H1 (cell line): Measurements from ENCODE around the gene PHACTR1. TPM values are rescaled to one million over a fixed set of nuclear protein-coding genes. Genes with fewer than 3 reads are reported as not detected.

Experiments
- CTCF ChIA-PET: fragments of 300-600 bp; sonication (Branson Sonifier 250); formaldehyde crosslinking; loops from one replicate; lab custom pipeline; 2021; ENCODE audit not compliant: partially characterized antibody; lab: Charles Lee
- POLR2A ChIA-PET: fragments of 300-600 bp; sonication (Branson Sonifier 250); formaldehyde crosslinking; loops from one replicate; lab custom pipeline; 2021; ENCODE audit warnings: inconsistent platforms; ENCODE audit not compliant: partially characterized antibody; lab: Charles Lee
- DNase-seq, 2 experiments: peaks; one replicate each; pipeline versions ENCODE4 v3.0.0 to v3.0.0-alpha.2; 2010 to 2022; ENCODE audit warnings: low spot score in 2 of 2, low read depth in 1 of 2, mixed read lengths in 1 of 2
- FAIRE-seq: peaks from 2 replicates; lab custom pipeline; 2011; peaks lifted over from hg19 to GRCh38; lab: Jason Lieb, UNC
- H2AFZ ChIP-seq: 2 replicates; pipeline ENCODE4 v1.8.1; 2012; ENCODE audit warnings: low read length, inconsistent platforms
- H2AK5ac ChIP-seq: 2 replicates; pipeline ENCODE4 v1.6.1; 2013; ENCODE audit warnings: low read depth, low read length
- H2BK120ac ChIP-seq: replicated peaks from 2 replicates; pipeline ENCODE3; 2013; ENCODE audit warnings: low read depth, low read length, inconsistent platforms
- H2BK12ac ChIP-seq: 2 replicates; pipeline ENCODE4 v1.6.1; 2013; ENCODE audit warnings: low read depth, low read length
- H2BK15ac ChIP-seq: 2 replicates; pipeline ENCODE4 v1.6.1; 2013; ENCODE audit warnings: low read length
- H2BK20ac ChIP-seq: 2 replicates; pipeline ENCODE4 v1.6.1; 2013; ENCODE audit warnings: low read length
- H2BK5ac ChIP-seq: 2 replicates; pipeline ENCODE4 v1.6.1; 2013; ENCODE audit warnings: low read depth, low read length
- H3K14ac ChIP-seq: 2 replicates; pipeline ENCODE4 v1.6.1; 2013; ENCODE audit warnings: inconsistent platforms; ENCODE audit not compliant: insufficient read length
- H3K18ac ChIP-seq: 2 replicates; pipeline ENCODE4 v1.6.1; 2013; ENCODE audit warnings: low read length; ENCODE audit errors: extremely low read depth
- H3K23ac ChIP-seq: 2 replicates; pipeline ENCODE4 v1.6.1; 2013; ENCODE audit warnings: inconsistent platforms; ENCODE audit not compliant: insufficient read length
- H3K23me2 ChIP-seq: 2 replicates; pipeline ENCODE4 v1.6.1; 2013; ENCODE audit warnings: low read depth, low read length
- H3K27ac ChIP-seq: 2 replicates; pipeline ENCODE4 v1.6.1; 2011; ENCODE audit warnings: low read depth, low read length, inconsistent platforms
- H3K27me3 ChIP-seq, 4 experiments: replicated peaks in 1 of 4; 1 replicate in 1 of 4; 2 replicates in 3 of 4; pipeline versions ENCODE4 v1.6.1 to v1.8.1; 2011 to 2013; ENCODE audit warnings: low read length in 3 of 4, mild to moderate bottlenecking in 3 of 4, inconsistent platforms in 2 of 4, mixed read lengths in 2 of 4, moderate library complexity in 1 of 4; ENCODE audit not compliant: control insufficient read depth in 3 of 4, insufficient read depth in 3 of 4; ENCODE audit errors: extremely low read depth in 1 of 4
- H3K36me3 ChIP-seq, 4 experiments: 2 replicates each; pipeline versions ENCODE4 v1.6.1 to v1.8.1; 2011 to 2013; ENCODE audit warnings: mild to moderate bottlenecking in 4 of 4, low read length in 3 of 4, moderate library complexity in 2 of 4, control low read depth in 1 of 4, inconsistent platforms in 1 of 4; ENCODE audit not compliant: insufficient read depth in 4 of 4, control insufficient read depth in 2 of 4
- H3K4ac ChIP-seq: replicated peaks from 2 replicates; pipeline ENCODE3; 2013; ENCODE audit warnings: low read length, low read depth, mixed read lengths, inconsistent platforms; ENCODE audit not compliant: insufficient read length
- H3K4me1 ChIP-seq, 4 experiments: replicated peaks in 1 of 4; 1 replicate in 1 of 4; 2 replicates in 3 of 4; pipeline versions ENCODE4 v1.6.1 to v1.8.1; 2011 to 2013; ENCODE audit warnings: low read length in 3 of 4, inconsistent platforms in 2 of 4, mixed read lengths in 1 of 4; ENCODE audit not compliant: insufficient read depth in 4 of 4, control insufficient read depth in 3 of 4
- H3K4me2 ChIP-seq, 2 experiments: 2 replicates each; pipeline versions ENCODE4 v1.6.1 to v1.8.1; 2011 to 2013; ENCODE audit warnings: low read depth in 2 of 2, low read length in 2 of 2, control low read depth in 1 of 2, inconsistent platforms in 1 of 2, mild to moderate bottlenecking in 1 of 2; ENCODE audit not compliant: insufficient read depth in 1 of 2
- H3K4me3 ChIP-seq, 4 experiments: fragments of 200-600, 300-600 bp in 1 of 4; sonication (generic), shearing (Covaris generic), sonication (Bioruptor Twin) in 1 of 4; 2 replicates each; pipeline versions ENCODE4 v1.5.1 to v1.8.1; 2011 to 2016; ENCODE audit warnings: low read length in 4 of 4, low read depth in 3 of 4, control low read depth in 2 of 4, inconsistent platforms in 2 of 4, mild to moderate bottlenecking in 2 of 4, mixed read lengths in 1 of 4, moderate library complexity in 1 of 4; ENCODE audit not compliant: insufficient read depth in 2 of 4; ENCODE audit errors: extremely low read depth in 1 of 4
- H3K56ac ChIP-seq: replicated peaks from 2 replicates; pipeline ENCODE3; 2013; ENCODE audit warnings: low read depth, mild to moderate bottlenecking, mixed read lengths, low read length, inconsistent platforms; ENCODE audit not compliant: insufficient read length
- H3K79me1 ChIP-seq: 2 replicates; pipeline ENCODE4 v1.6.1; 2013; ENCODE audit warnings: low read depth, low read length, control low read depth
- H3K79me2 ChIP-seq, 2 experiments: 2 replicates each; pipeline versions ENCODE4 v1.6.1 to v1.8.1; 2012 to 2013; ENCODE audit warnings: low read length in 2 of 2, mild to moderate bottlenecking in 2 of 2, inconsistent platforms in 1 of 2; ENCODE audit not compliant: insufficient read depth in 2 of 2, control insufficient read depth in 1 of 2
- H3K9ac ChIP-seq, 4 experiments: replicated peaks in 1 of 4; 1 replicate in 1 of 4; 2 replicates in 3 of 4; pipeline versions ENCODE4 v1.6.1 to v1.8.1; 2011 to 2013; ENCODE audit warnings: low read depth in 3 of 4, low read length in 3 of 4, control low read depth in 2 of 4, mild to moderate bottlenecking in 2 of 4, moderate library complexity in 2 of 4, inconsistent platforms in 1 of 4; ENCODE audit errors: extremely low read depth in 1 of 4
- H3K9me3 ChIP-seq, 2 experiments: 2 replicates each; pipeline versions ENCODE4 v1.6.1 to v1.8.1; 2012 to 2013; ENCODE audit warnings: mild to moderate bottlenecking in 2 of 2, moderate library complexity in 2 of 2, control low read depth in 1 of 2, inconsistent platforms in 1 of 2, low read depth in 1 of 2, low read length in 1 of 2, mixed read lengths in 1 of 2; ENCODE audit not compliant: insufficient read depth in 2 of 2
- H4K20me1 ChIP-seq, 2 experiments: replicated peaks in 1 of 2; 2 replicates each; pipeline versions ENCODE3 to v1.8.1; 2011 to 2013; ENCODE audit warnings: inconsistent platforms in 2 of 2, low read length in 2 of 2, mild to moderate bottlenecking in 1 of 2; ENCODE audit not compliant: insufficient read depth in 2 of 2, control insufficient read depth in 1 of 2
- H4K5ac ChIP-seq: 2 replicates; pipeline ENCODE4 v1.6.1; 2013; ENCODE audit warnings: low read length, low read depth, mixed read lengths, inconsistent platforms; ENCODE audit not compliant: insufficient read length
- H4K8ac ChIP-seq: 2 replicates; pipeline ENCODE4 v1.8.0; 2013; ENCODE audit warnings: mild to moderate bottlenecking, moderate library complexity, low read length, inconsistent platforms; ENCODE audit not compliant: insufficient read depth; ENCODE audit errors: extremely low read depth
- H4K91ac ChIP-seq: replicated peaks from 2 replicates; pipeline ENCODE3; 2013; ENCODE audit warnings: low read length, mixed read lengths, inconsistent platforms; ENCODE audit not compliant: insufficient read length
- CHD2 ChIP-seq: IDR thresholded peaks from 2 replicates; pipeline ENCODE4 v1.6.1; 2012; ENCODE audit warnings: low read length, improper control_type of control experiment
- FOSL1 ChIP-seq: IDR thresholded peaks from 2 replicates; pipeline ENCODE4 v1.6.1; 2011; ENCODE audit warnings: mild to moderate bottlenecking, low read depth, low read length, moderate library complexity; ENCODE audit not compliant: insufficient read depth
- GABPA ChIP-seq: IDR thresholded peaks from 2 replicates; pipeline ENCODE4 v1.6.1; 2011; ENCODE audit warnings: mild to moderate bottlenecking, low read length, moderate library complexity, borderline replicate concordance; ENCODE audit not compliant: insufficient read depth
- HDAC2 ChIP-seq, 2 experiments: fragments of 300-600 bp in 1 of 2; sonication (generic) in 1 of 2; IDR thresholded peaks; 2 replicates each; pipeline ENCODE4 v1.6.1; 2011 to 2012; ENCODE audit warnings: low read depth in 2 of 2, low read length in 2 of 2, mild to moderate bottlenecking in 2 of 2, moderate library complexity in 2 of 2, borderline replicate concordance in 1 of 2, inconsistent platforms in 1 of 2
- NRF1 ChIP-seq: IDR thresholded peaks from 2 replicates; pipeline ENCODE4 v1.6.1; 2011; ENCODE audit warnings: mild to moderate bottlenecking, low read depth, low read length, improper control_type of control experiment
- POLR2A ChIP-seq, 2 experiments: IDR thresholded peaks; 1 replicate in 1 of 2; 2 replicates in 1 of 2; pipeline ENCODE4 v1.6.1; 2011; ENCODE audit warnings: low read depth in 2 of 2, low read length in 2 of 2, mild to moderate bottlenecking in 2 of 2; ENCODE audit errors: control extremely low read depth in 1 of 2
- SIN3A ChIP-seq, 2 experiments: IDR thresholded peaks in 1 of 2; conservative IDR thresholded peaks in 1 of 2; 2 replicates each; pipeline ENCODE4 v1.6.1; 2011 to 2012; ENCODE audit warnings: low read length in 2 of 2, improper control_type of control experiment in 1 of 2, low read depth in 1 of 2, mild to moderate bottlenecking in 1 of 2
- TAF1 ChIP-seq: IDR thresholded peaks from 2 replicates; pipeline ENCODE4 v1.6.1; 2011; ENCODE audit warnings: mild to moderate bottlenecking, low read depth, low read length
- TBP ChIP-seq: IDR thresholded peaks from 2 replicates; pipeline ENCODE4 v1.6.1; 2011; ENCODE audit warnings: low read depth, low read length, improper control_type of control experiment
- ZNF274 ChIP-seq: IDR thresholded peaks from 2 replicates; pipeline ENCODE4 v1.7.0; 2012; ENCODE audit warnings: low read length, borderline replicate concordance; ENCODE audit errors: extremely low read depth
- WGBS, 2 experiments: shearing (Covaris generic) in 1 of 2; methylation state at CpG; one replicate each; pipeline versions ENCODE4 v1.1.6 to v1.1.7; 2013 to 2015; ENCODE audit warnings: low lambda C conversion rate in 2 of 2, mixed read lengths in 2 of 2, inconsistent platforms in 1 of 2, low coverage in 1 of 2, missing lambda C conversion rate in 1 of 2; ENCODE audit not compliant: insufficient replicate concordance in 2 of 2, insufficient coverage in 1 of 2, insufficient read length in 1 of 2; ENCODE audit errors: extremely low coverage in 1 of 2, missing lambda C conversion rate in 1 of 2; 5-methylcytosine and 5-hydroxymethylcytosine counted together
- polyA plus RNA-seq, 7 experiments: library from polyadenylated mRNA; depleted of rRNA in 3 of 7; stranded (reverse) in 5 of 7; unstranded in 2 of 7; fragments of >200 nt in 5 of 7; fragments of 200-250 nt in 2 of 7; gene quantifications; 1 replicate in 5 of 7; 2 replicates in 1 of 7; 4 replicates in 1 of 7; pipeline versions ENCODE4 v1.2.1 to v1.2.3, GENCODE V29; 2011 to 2013; ENCODE audit warnings: missing spikeins in 2 of 7, mixed read lengths in 2 of 7
- total RNA-seq: library from RNA; stranded (reverse); fragmentation: NEBNext Ultra II Directional; extraction: Animal tissue kit (Norgen Biotek cat#: 25700); gene quantifications from 2 replicates; pipeline ENCODE4 v1.2.1, GENCODE V29; 2021

PHACTR1 gene
- total and polyA plus RNA-seq, 2 of the 8 experiments (the other 6 are each of a cell fraction or from before 2014, with no cell fraction given), result 3.9 to 17.1 TPM

- no peak overlapping the region for H2AK5ac ChIP-seq
- no peak overlapping the region for H3K23ac ChIP-seq
- no peak overlapping the region for H3K56ac ChIP-seq
- H3K79me1 ChIP-seq, result no peaks in the 10 kb centered on the region
- no peak overlapping the region for H2AFZ ChIP-seq
- no peak overlapping the region for H4K5ac ChIP-seq
- no peak overlapping the region for H2BK120ac ChIP-seq
- no peak overlapping the region for H2BK20ac ChIP-seq
- no peak for TF ChIP-seq HDAC2 (IDR thresholded peaks at IDR 0.05; ENCODE audit: borderline replicate concordance in 1 of 2, low read depth in 2 of 2, low read length in 2 of 2)
- TF ChIP-seq GABPA, result no peak
- TF ChIP-seq FOSL1, result no peak
- no peak for TF ChIP-seq TBP
- no peak for TF ChIP-seq NRF1
- TF ChIP-seq CHD2, result no peak
- no peak for TF ChIP-seq ZNF274
- TF ChIP-seq SIN3A (conservative IDR thresholded peaks at IDR 0.05 in 1 of 2, IDR thresholded peaks at IDR 0.05 in 1 of 2; ENCODE audit: low read depth in 1 of 2, low read length in 2 of 2), result no peak
- no peak for TF ChIP-seq TAF1
- TF ChIP-seq POLR2A (IDR thresholded peaks at IDR 0.05; ENCODE audit: control extremely low read depth in 1 of 2, low read depth in 2 of 2, low read length in 2 of 2), result no peak
- H3K4me1 ChIP-seq, result no peaks in the 10 kb centered on the region
- no peaks in the 10 kb centered on the region for H3K27me3 ChIP-seq
- H3K4ac ChIP-seq, result no peak overlapping the region
- no peak overlapping the region for H4K91ac ChIP-seq
- H3K9me3 ChIP-seq, result no peaks in the 10 kb centered on the region
- H2BK12ac ChIP-seq, result no peak overlapping the region
- 90% methylated on average over 4 of the region's 4 CpGs; no CpG with 5 or more reads in 1 of the 2 experiments for WGBS, 2 experiments
- no peak overlapping the region for H2BK5ac ChIP-seq
- H2BK15ac ChIP-seq, result no peak overlapping the region
- no peak overlapping the region for H3K4me3 ChIP-seq
- DNase-seq (no peak), FAIRE-seq (no peak)
- no peak overlapping the region for H3K4me2 ChIP-seq
- H3K18ac ChIP-seq, result no peak overlapping the region
- H4K8ac ChIP-seq, result no peak overlapping the region
- CTCF ChIA-PET, result no interaction called here
- no peak overlapping the region for H3K27ac ChIP-seq
- H4K20me1 ChIP-seq, result no peaks in the 10 kb centered on the region
- H3K79me2 ChIP-seq, result no peaks in the 10 kb centered on the region
- no peak overlapping the region for H3K9ac ChIP-seq
- POLR2A ChIA-PET, result no interaction called here
- no peaks in the 10 kb centered on the region; the same call in 1 of the 2 replicates for H3K23me2 ChIP-seq
- no peaks in the 10 kb centered on the region for H3K36me3 ChIP-seq
- H3K14ac ChIP-seq, result no peak overlapping the region
These were observed 81.8 kb downstream of the PHACTR1 start for GRCh38 chr6:12798326-12798725.
